Kidney (tissue), 14 donors: ENCODE measurements around the gene VRK3. TPM values are rescaled to one million over a fixed set of nuclear protein-coding genes. Genes with fewer than 3 reads are reported as not detected.

Experiments
- DNase-seq, 5 donors: peaks; one replicate each; pipeline ENCODE4 v3.0.0-alpha.2; 2013 to 2020
- FAIRE-seq: peaks from 2 replicates; lab custom pipeline; 2012; peaks lifted over from hg19 to GRCh38; lab: Jason Lieb, UNC
- H3K27ac ChIP-seq, 2 donors: one replicate each; pipeline ENCODE4 v1.7.0; 2013; ENCODE audit warnings: low read depth in 2 of 2, low read length in 2 of 2, inconsistent platforms in 1 of 2
- H3K27me3 ChIP-seq: one replicate; pipeline ENCODE4 v1.7.1; 2013; ENCODE audit warnings: low read length, inconsistent platforms; ENCODE audit not compliant: control insufficient read depth, insufficient read depth
- H3K36me3 ChIP-seq, 3 donors: one replicate each; pipeline versions ENCODE4 v1.7.0 to v1.7.1; 2013; ENCODE audit warnings: low read length in 3 of 3, control low read depth in 1 of 3, inconsistent platforms in 1 of 3; ENCODE audit not compliant: insufficient read depth in 3 of 3, control insufficient read depth in 2 of 3
- H3K4me1 ChIP-seq, 3 donors: one replicate each; pipeline versions ENCODE4 v1.7.0 to v1.7.1; 2013; ENCODE audit warnings: low read length in 3 of 3, inconsistent platforms in 1 of 3, low read depth in 1 of 3; ENCODE audit not compliant: control insufficient read depth in 2 of 3, insufficient read depth in 2 of 3
- H3K4me3 ChIP-seq, 3 donors: one replicate each; pipeline versions ENCODE4 v1.7.0 to v1.8.1; 2013; ENCODE audit warnings: low read length in 3 of 3, control low read depth in 1 of 3, inconsistent platforms in 1 of 3
- H3K9ac ChIP-seq, 3 donors: one replicate each; pipeline versions ENCODE4 v1.7.0 to v1.7.1; 2013; ENCODE audit warnings: low read length in 3 of 3, control low read depth in 1 of 3, inconsistent platforms in 1 of 3
- H3K9me3 ChIP-seq, 3 donors: one replicate each; pipeline versions ENCODE4 v1.7.0 to v1.7.1; 2013; ENCODE audit warnings: low read length in 3 of 3, control low read depth in 1 of 3, inconsistent platforms in 1 of 3; ENCODE audit not compliant: control insufficient read depth in 2 of 3, insufficient read depth in 1 of 3
- intact Hi-C: fragments of 100-400 bp; cut with DNase I; formaldehyde crosslinking; loops from one replicate; pipeline ENCODE4 v1.11.1; 2022
- polyA plus RNA-seq: library from polyadenylated mRNA; stranded (reverse); fragments of 350-450 nt; fragmentation: Illumina TruSeq; extraction: RNeasy Lipid Tissue Mini Kit (QIAGEN cat#74804); gene quantifications from one replicate; pipeline ENCODE4 v1.2.3, GENCODE V29; 2014; ENCODE audit warnings: low read depth, low replicate concordance; ENCODE audit not compliant: insufficient read depth
- total RNA-seq: library from RNA; stranded (reverse); fragmentation: NEBNext Ultra II Directional; extraction: Animal tissue kit (Norgen Biotek cat#: 25700); gene quantifications from one replicate; pipeline ENCODE4 v1.2.1, GENCODE V29; 2021
- TF ChIP-seq, protein P1 (sequence below): IDR thresholded peaks from 3 replicates; pipeline ENCODE4 v1.5.1; 2012; ENCODE audit warnings: mild to moderate bottlenecking, moderate library complexity, borderline replicate concordance; ENCODE audit not compliant: insufficient read depth; ENCODE audit errors: extremely low read depth
- donor health status: control.
- donor health status: control.
- donor health status: control.
- donor health status: control.
- donor health status: control.
- donor health status: DM: yes; HTN: yes; CAD: no.
- donor health status: Normal renal cell carcinoma (clear cell type).

The VRK3 gene
- total and polyA plus RNA-seq, 2 donors from 2014 or later = 53.2 to 69.0 TPM

DNA sequence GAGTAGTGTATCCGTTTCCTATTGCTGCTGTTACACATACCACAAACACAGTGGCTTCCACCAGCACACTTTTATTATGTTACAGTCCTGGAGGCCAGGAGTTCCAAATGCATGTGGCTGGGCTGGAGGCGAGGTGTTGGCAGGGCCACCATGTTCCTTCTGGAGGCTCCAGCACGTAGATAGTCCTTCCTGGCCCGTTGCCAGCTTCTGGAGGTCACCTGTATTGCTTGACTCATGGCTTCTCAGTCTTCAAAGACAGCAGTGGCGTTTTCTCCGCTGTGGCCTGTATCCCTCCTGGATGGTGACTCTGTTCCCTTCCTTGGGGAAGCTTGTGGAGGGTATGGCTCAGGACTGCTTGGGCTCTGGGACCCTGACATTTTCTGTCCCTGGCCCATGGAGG, 15.8 kb upstream of the VRK3 start:
- no peak for DNase-seq
- TF ChIP-seq, protein P1, sequence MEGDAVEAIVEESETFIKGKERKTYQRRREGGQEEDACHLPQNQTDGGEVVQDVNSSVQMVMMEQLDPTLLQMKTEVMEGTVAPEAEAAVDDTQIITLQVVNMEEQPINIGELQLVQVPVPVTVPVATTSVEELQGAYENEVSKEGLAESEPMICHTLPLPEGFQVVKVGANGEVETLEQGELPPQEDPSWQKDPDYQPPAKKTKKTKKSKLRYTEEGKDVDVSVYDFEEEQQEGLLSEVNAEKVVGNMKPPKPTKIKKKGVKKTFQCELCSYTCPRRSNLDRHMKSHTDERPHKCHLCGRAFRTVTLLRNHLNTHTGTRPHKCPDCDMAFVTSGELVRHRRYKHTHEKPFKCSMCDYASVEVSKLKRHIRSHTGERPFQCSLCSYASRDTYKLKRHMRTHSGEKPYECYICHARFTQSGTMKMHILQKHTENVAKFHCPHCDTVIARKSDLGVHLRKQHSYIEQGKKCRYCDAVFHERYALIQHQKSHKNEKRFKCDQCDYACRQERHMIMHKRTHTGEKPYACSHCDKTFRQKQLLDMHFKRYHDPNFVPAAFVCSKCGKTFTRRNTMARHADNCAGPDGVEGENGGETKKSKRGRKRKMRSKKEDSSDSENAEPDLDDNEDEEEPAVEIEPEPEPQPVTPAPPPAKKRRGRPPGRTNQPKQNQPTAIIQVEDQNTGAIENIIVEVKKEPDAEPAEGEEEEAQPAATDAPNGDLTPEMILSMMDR = no peak
- Histone ChIP-seq H3K36me3 (peaks cover 28 to 64% (median 61%) of the 10 kb centered on the region in 3 donors), H3K27me3 (no peaks in the 10 kb centered on the region), H3K4me1 (no peaks in the 10 kb centered on the region), H3K27ac (no peak overlapping the region), H3K9ac (no peak overlapping the region), H3K4me3 (no peak overlapping the region), H3K9me3 (peaks cover 2 to 23% (median 16%) of the 10 kb centered on the region in 3 donors)
- no peak for FAIRE-seq
- intact Hi-C loops = no loop called here

DNA sequence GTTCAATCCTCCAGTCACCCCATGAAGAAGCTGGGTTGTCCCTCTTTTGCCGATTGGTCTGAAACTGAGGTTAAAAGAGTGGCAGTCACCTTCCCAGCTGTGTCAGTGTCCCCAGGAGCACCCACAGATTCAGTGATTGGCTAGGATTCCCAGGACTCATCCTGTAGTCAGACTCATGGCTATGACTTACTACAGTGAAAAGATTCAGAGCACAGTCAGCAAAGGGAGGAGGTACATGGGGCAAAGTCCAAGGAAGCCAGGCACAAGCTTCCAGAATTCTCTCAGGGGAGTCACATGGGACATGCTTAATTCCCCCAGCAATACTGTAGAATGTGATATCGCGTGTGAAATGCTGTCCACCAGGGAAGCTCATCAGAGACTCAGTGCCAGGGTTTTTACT, 14.8 kb upstream of the VRK3 start:
- DNase-seq = peak in 1 of 5 donors; percentile 14
- peaks cover 2 to 13% (median 7%) of the 10 kb centered on the region in 3 donors for H3K9me3 ChIP-seq
- intact Hi-C loops = no loop called here
- H3K9ac ChIP-seq = no peak overlapping the region
- H3K4me1 ChIP-seq = no peaks in the 10 kb centered on the region
- no peaks in the 10 kb centered on the region for H3K27me3 ChIP-seq
- no peak for FAIRE-seq
- TF ChIP-seq, protein P1 = no peak
- no peak overlapping the region for H3K27ac ChIP-seq
- peaks cover 18 to 54% (median 51%) of the 10 kb centered on the region in 3 donors for H3K36me3 ChIP-seq
- H3K4me3 ChIP-seq = no peak overlapping the region

- no peaks in the 10 kb centered on the region for H3K4me1 ChIP-seq
- DNase-seq (no peak), FAIRE-seq (no peak)
- H3K27me3 ChIP-seq = no peaks in the 10 kb centered on the region
- peaks cover 7 to 49% (median 44%) of the 10 kb centered on the region in 3 donors for H3K36me3 ChIP-seq
- H3K9ac ChIP-seq = no peak overlapping the region
- H3K4me3 ChIP-seq = no peak overlapping the region
- no peaks in the 10 kb centered on the region for H3K9me3 ChIP-seq
- H3K27ac ChIP-seq = no peak overlapping the region
- TF ChIP-seq, protein P1 = no peak
- intact Hi-C loops = no loop called here
Measured at GRCh38 chr19:50036908-50037307, 11.7 kb upstream of the VRK3 start.

DNA sequence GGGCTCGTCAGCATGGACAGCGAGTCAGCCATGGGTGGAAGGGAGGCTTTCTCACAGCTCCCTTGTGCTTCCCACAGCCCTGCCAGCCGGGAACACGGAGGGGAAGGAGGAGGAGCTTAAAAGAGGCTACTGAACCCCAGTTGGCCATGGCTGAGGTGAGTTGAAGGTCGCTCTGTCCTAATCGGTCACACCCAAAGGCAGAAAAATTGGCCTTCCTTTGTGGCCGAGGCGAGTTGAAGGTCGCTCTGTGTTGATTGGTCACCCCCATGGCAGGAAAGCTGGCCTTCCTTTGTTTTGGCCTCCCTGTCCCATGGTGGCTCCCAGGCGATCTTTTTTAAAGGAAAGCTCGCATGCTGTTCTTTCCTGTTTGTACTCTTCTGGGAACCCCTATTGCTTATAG, 5.8 kb upstream of the VRK3 start:
- H3K27me3 ChIP-seq = no peaks in the 10 kb centered on the region
- intact Hi-C loops = no loop called here
- no peaks in the 10 kb centered on the region for H3K9me3 ChIP-seq
- H3K36me3 ChIP-seq = peaks cover 5 to 27% (median 26%) of the 10 kb centered on the region in 3 donors
- no peak overlapping the region for H3K9ac ChIP-seq
- H3K4me1 ChIP-seq = peaks cover 0 to 4% (median 0%) of the 10 kb centered on the region in 3 donors
- H3K4me3 ChIP-seq = no peak overlapping the region
- no peak overlapping the region for H3K27ac ChIP-seq
- TF ChIP-seq, protein P1 = no peak
- no peak for FAIRE-seq
- DNase-seq = no peak
